Prostate gland (tissue), 2 donors: Measurements from ENCODE around the gene COIL.

Experiments used
- CTCF ChIP-seq, 4 experiments: fragments of 200-600 bp in 2 of 4; fragments of 450-650 bp in 2 of 4; sonication (generic) in 2 of 4; IDR thresholded peaks; 1 replicate in 3 of 4; 2 replicates in 1 of 4; pipeline ENCODE4 v1.5.1; 2016 to 2019; ENCODE audit warnings: antibody characterized with exemption in 4 of 4, mild to moderate bottlenecking in 2 of 4, moderate library complexity in 2 of 4
- POLR2A ChIP-seq: fragments of 450-650 bp; IDR thresholded peaks from one replicate; pipeline ENCODE4 v1.6.1; 2016; ENCODE audit warnings: antibody characterized with exemption, mild to moderate bottlenecking

GRCh38 chr17:56988901-56989572 lies 28.2 kb upstream of the COIL start:
- no peak for TF ChIP-seq CTCF (IDR thresholded peaks at IDR 0.05)
- TF ChIP-seq POLR2A: no peak
